Loucy (cell line): ENCODE data around the gene EPB41L2.

Experiments used
- H2AFZ ChIP-seq: fragments of 200-600 bp; sonication (generic); 2 replicates; pipeline ENCODE4 v1.6.0; 2016; ENCODE audit warnings: antibody characterized with exemption, mild to moderate bottlenecking, low read length, moderate library complexity
- H3F3A ChIP-seq: fragments of 200-600 bp; 2 replicates; pipeline ENCODE4 v1.6.0; 2016; ENCODE audit warnings: antibody characterized with exemption, low read depth, mild to moderate bottlenecking
- H3K27me3 ChIP-seq: fragments of 200-600 bp; sonication (generic); 2 replicates; pipeline ENCODE4 v1.6.1; 2014; ENCODE audit warnings: low read length, mild to moderate bottlenecking; ENCODE audit not compliant: insufficient read depth, poor library complexity, severe bottlenecking
- H3K36me3 ChIP-seq: fragments of 200-600 bp; sonication (generic); 2 replicates; pipeline ENCODE4 v1.6.1; 2016; ENCODE audit warnings: low read length; ENCODE audit not compliant: insufficient read depth
- H3K4me1 ChIP-seq: fragments of 200-600 bp; sonication (generic); 2 replicates; pipeline ENCODE4 v1.5.1; 2014; ENCODE audit warnings: low read length, mild to moderate bottlenecking; ENCODE audit not compliant: insufficient read depth, poor library complexity, severe bottlenecking
- H3K4me2 ChIP-seq: fragments of 200-600 bp; sonication (generic); 2 replicates; pipeline ENCODE4 v1.6.0; 2014; ENCODE audit warnings: antibody characterized with exemption, low read length, low read depth, mild to moderate bottlenecking; ENCODE audit not compliant: poor library complexity, severe bottlenecking
- H3K4me3 ChIP-seq: fragments of 200-600 bp; sonication (generic); 2 replicates; pipeline ENCODE4 v1.5.1; 2014; ENCODE audit warnings: low read length, mild to moderate bottlenecking, mixed read lengths; ENCODE audit not compliant: poor library complexity, severe bottlenecking
- H3K79me2 ChIP-seq: fragments of 200-600 bp; sonication (generic); 2 replicates; pipeline ENCODE4 v1.6.1; 2014; ENCODE audit warnings: low read length; ENCODE audit not compliant: insufficient read depth
- H3K9ac ChIP-seq: fragments of 200-600 bp; sonication (generic); 2 replicates; pipeline ENCODE4 v1.6.0; 2014; ENCODE audit warnings: mild to moderate bottlenecking, low read depth, low read length, moderate library complexity; ENCODE audit not compliant: poor library complexity, severe bottlenecking
- H3K9me2 ChIP-seq: fragments of 200-600 bp; sonication (generic); replicated peaks from 2 replicates; pipeline ENCODE4 v1.6.1; 2016; ENCODE audit warnings: low read depth, low read length, mixed read lengths
- H3K9me3 ChIP-seq: fragments of 200-600 bp; sonication (generic); 2 replicates; pipeline ENCODE4 v1.6.1; 2014; ENCODE audit warnings: mild to moderate bottlenecking, antibody characterized with exemption, low read length, low read depth; ENCODE audit not compliant: insufficient read depth
- H4K20me1 ChIP-seq: fragments of 200-600 bp; sonication (generic); 2 replicates; pipeline ENCODE4 v1.6.0; 2014; ENCODE audit warnings: antibody characterized with exemption, low read length, mild to moderate bottlenecking; ENCODE audit not compliant: insufficient read depth, poor library complexity, severe bottlenecking
- CTCF ChIP-seq: fragments of 200-600 bp; sonication (generic); conservative IDR thresholded peaks from 2 replicates; pipeline ENCODE4 v1.5.1; 2014; ENCODE audit warnings: mild to moderate bottlenecking, antibody characterized with exemption, low read length
- EZH2phosphoT487 ChIP-seq: fragments of 200-600 bp; IDR thresholded peaks from 2 replicates; pipeline ENCODE4 v1.6.1; 2018; ENCODE audit warnings: antibody characterized with exemption, mild to moderate bottlenecking, moderate library complexity, borderline replicate concordance

EPB41L2 gene

GRCh38 chr6:130888246-130888645 is 174.8 kb downstream of the EPB41L2 start:
- Histone ChIP-seq H3K4me3 (no peak overlapping the region), H2AFZ (no peak overlapping the region), H3K4me1 (no peaks in the 10 kb centered on the region), H3K9ac (no peak overlapping the region), H3K9me3 (no peaks in the 10 kb centered on the region), H3K4me2 (no peak overlapping the region), H3F3A (no peaks in the 10 kb centered on the region), H3K9me2 (no peaks in the 10 kb centered on the region), H3K27me3 (no peaks in the 10 kb centered on the region), H3K36me3 (peaks cover 54% of the 10 kb centered on the region; the same call in 1 of the 2 replicates), H4K20me1 (no peaks in the 10 kb centered on the region), H3K79me2 (no peaks in the 10 kb centered on the region)
- TF ChIP-seq CTCF (no peak), EZH2phosphoT487 (no peak)

- TF ChIP-seq CTCF (no peak), EZH2phosphoT487 (no peak)
- H4K20me1 ChIP-seq, result no peaks in the 10 kb centered on the region
- no peak overlapping the region for H2AFZ ChIP-seq
- H3K9ac ChIP-seq, result no peak overlapping the region
- no peaks in the 10 kb centered on the region for H3K4me1 ChIP-seq
- no peaks in the 10 kb centered on the region for H3K9me3 ChIP-seq
- no peaks in the 10 kb centered on the region for H3K79me2 ChIP-seq
- no peaks in the 10 kb centered on the region for H3K27me3 ChIP-seq
- H3K4me2 ChIP-seq, result no peak overlapping the region
- H3K36me3 ChIP-seq, result peaks cover 55% of the 10 kb centered on the region; the same call in 1 of the 2 replicates
- H3F3A ChIP-seq, result no peaks in the 10 kb centered on the region
- H3K9me2 ChIP-seq, result no peaks in the 10 kb centered on the region
- H3K4me3 ChIP-seq, result no peak overlapping the region
Observed at GRCh38 chr6:130886966-130887365, 176.1 kb downstream of the EPB41L2 start.

GRCh38 chr6:130885392-130886192 is 177.5 kb downstream of the EPB41L2 start:
- Histone ChIP-seq H3K9me3 (no peaks in the 10 kb centered on the region), H3K79me2 (no peaks in the 10 kb centered on the region), H3F3A (no peaks in the 10 kb centered on the region), H3K4me3 (no peak overlapping the region), H2AFZ (no peak overlapping the region), H3K4me2 (no peak overlapping the region), H3K36me3 (peaks cover 43% of the 10 kb centered on the region; the same call in 1 of the 2 replicates), H3K4me1 (no peaks in the 10 kb centered on the region), H3K9ac (no peak overlapping the region), H3K27me3 (no peaks in the 10 kb centered on the region), H4K20me1 (no peaks in the 10 kb centered on the region), H3K9me2 (no peaks in the 10 kb centered on the region)
- TF ChIP-seq CTCF, result peak; percentile 96
- TF ChIP-seq EZH2phosphoT487, result no peak
